Heart right ventricle (tissue), 16 donors: ENCODE results near the gene SSC5D. TPM values are rescaled to one million over a fixed set of nuclear protein-coding genes. Genes with fewer than 3 reads are reported as not detected.

Experiments used
- ATAC-seq, 8 donors: fragments of 200-7000 bp; cut with Tn5 transposase; one replicate each; pipeline ENCODE4 v1.9.1; 2020; ENCODE audit warnings: mild to moderate bottlenecking in 8 of 8, moderate library complexity in 8 of 8, moderate number of reproducible peaks in 1 of 8
- DNase-seq, 2 donors: peaks; one replicate each; pipeline ENCODE4 v3.0.0-alpha.2; 2020
- H3K27ac ChIP-seq, 10 donors: fragments of 200-600 bp; sonication (generic) in 2 of 10; one replicate each; pipeline versions ENCODE4 v1.5.0 to v1.8.0; 2020 to 2022; ENCODE audit warnings: mild to moderate bottlenecking in 3 of 10
- H3K27me3 ChIP-seq, 7 donors: fragments of 200-600 bp; one replicate each; pipeline ENCODE4 v1.8.0; 2021 to 2022; ENCODE audit warnings: mild to moderate bottlenecking in 2 of 7
- H3K36me3 ChIP-seq, 9 donors: fragments of 200-600 bp; sonication (generic) in 1 of 9; one replicate each; pipeline versions ENCODE4 v1.5.0 to v1.8.0; 2020 to 2022; ENCODE audit warnings: mild to moderate bottlenecking in 2 of 9
- H3K4me1 ChIP-seq, 9 donors: fragments of 200-600 bp; sonication (generic) in 1 of 9; one replicate each; pipeline versions ENCODE4 v1.5.0 to v1.8.0; 2020 to 2022; ENCODE audit warnings: mild to moderate bottlenecking in 4 of 9
- H3K4me3 ChIP-seq, 10 donors: fragments of 200-600 bp; sonication (generic) in 2 of 10; one replicate each; pipeline versions ENCODE4 v1.5.0 to v1.8.0; 2020 to 2022; ENCODE audit warnings: mild to moderate bottlenecking in 7 of 10, moderate library complexity in 2 of 10
- H3K9me3 ChIP-seq, 11 donors: fragments of 200-600 bp in 10 of 11; sonication (generic) in 2 of 11; one replicate each; pipeline versions ENCODE4 v1.5.0 to v1.8.0; 2013 to 2022; ENCODE audit warnings: mild to moderate bottlenecking in 2 of 11, control low read depth in 1 of 11, moderate library complexity in 1 of 11
- CTCF ChIP-seq, 9 donors: fragments of 200-600 bp; sonication (generic) in 2 of 9; IDR thresholded peaks; one replicate each; pipeline versions ENCODE4 v1.5.0 to v1.8.0; 2021 to 2022; ENCODE audit warnings: antibody characterized with exemption in 9 of 9, mild to moderate bottlenecking in 5 of 9, moderate library complexity in 1 of 9
- WGBS, 2 donors: extraction: QIAGEN DNeasy Blood & Tissue Kit; methylation state at CpG; one replicate each; pipeline ENCODE4 v1.1.7; 2013; ENCODE audit warnings: inconsistent platforms in 1 of 2; 5-methylcytosine and 5-hydroxymethylcytosine counted together
- intact Hi-C, 10 donors: fragments of 100-400 bp; cut with DNase I; formaldehyde crosslinking; loops; one replicate each; pipeline versions ENCODE4 v1.11.1 to v1.14.2; 2022
- polyA plus RNA-seq, 2 donors: library from polyadenylated mRNA; stranded (reverse); fragments of 200-250 nt; gene quantifications; one replicate each; pipeline ENCODE4 v1.2.3, GENCODE V29; 2013
- total RNA-seq, 10 donors: library from RNA; stranded (reverse); fragmentation: NEBNext Ultra II Directional in 3 of 10; extraction: Animal tissue kit (Norgen Biotek cat#: 25700) in 3 of 10; gene quantifications; one replicate each; pipeline versions ENCODE4 v1.2.1 to v1.2.4, GENCODE V29; 2021 to 2023
- donor health status: Arrhythmogenic right ventricular cardiomyopathy.
- donor health status: ischemic (EF 13 %, LVEDD 7.1; RV severe dilation, severe dysfunction).
- donor health status: healthy with polysubstance abuse.
- donor health status: DM: no; HTN: yes; CAD: no.
- donor health status: DM: no; HTN: no; CAD: no.
- donor health status: ischemic (EF 25% LVEDD 6.9; RV normal size, moderate dysfunction).
- donor health status: ischemic (EF 25% LVEDD 5.7; RV mildly dilated, moderate dysfunction).
- donor health status: healthy.
- donor health status: DM: yes; HTN: yes; CAD: no.
- donor health status: Ischemic cardiomyopathy.
- donor health status: ischemic (EF 35%, LVEDD 5.7; RV mildly dilated, moderate dysfunction).
- donor health status: nonischemic (EF 11% LVEDD 7.7; RV severe dilation, severe dysfunction).
- donor health status: DM: yes; HTN: yes; CAD: no.
- donor health status: PGD.
- donor health status: ischemic (EF 29% LVEDD 5.4; RV normal size, mild dysfunction).
- donor health status: nonischemic (EF 23%, LVEDD 6.1; RV moderate dilation, normal function).

Gene SSC5D
- total and polyA plus RNA-seq, 12 donors = 0.72 to 6.5 (median 3.6) TPM

DNA sequence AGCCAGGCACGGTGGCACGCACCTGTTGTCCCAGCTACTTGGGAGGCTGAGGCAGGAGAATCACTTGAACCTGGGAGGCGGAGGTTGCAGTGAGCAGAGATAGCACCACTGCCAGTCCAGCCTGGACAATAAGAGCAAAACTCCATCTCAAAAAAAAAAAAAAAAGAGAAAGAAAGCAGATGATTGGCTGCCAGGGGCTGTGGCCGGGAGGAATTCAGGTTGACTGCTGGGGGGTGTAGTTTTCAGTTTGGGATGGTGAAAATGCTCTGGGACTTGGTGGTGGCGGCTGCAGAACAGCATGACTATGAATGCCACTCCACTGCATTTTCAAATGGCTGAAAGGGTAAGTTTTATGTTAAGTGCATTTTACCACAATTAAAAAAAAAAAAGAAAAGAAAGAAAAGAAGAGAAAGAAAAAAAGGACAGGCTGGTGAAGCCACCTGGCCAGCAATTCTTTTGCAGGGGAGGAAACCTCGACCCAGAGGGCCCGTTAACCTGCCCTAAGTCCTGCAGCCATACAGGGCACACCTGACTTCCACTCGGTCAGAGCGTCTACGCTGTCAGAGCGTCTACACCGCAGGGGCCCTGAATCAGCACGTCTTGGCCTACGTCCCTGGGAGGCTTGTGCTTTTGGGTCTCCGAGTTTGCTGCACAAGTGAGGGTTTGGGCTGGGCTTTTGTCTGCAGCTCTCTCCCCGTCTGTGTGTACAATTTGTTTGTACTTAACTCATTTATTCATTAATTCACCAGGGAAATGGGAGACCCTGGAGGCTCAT, 30.4 kb upstream of the SSC5D start:
- WGBS, 2 donors = 80 to 85% methylated on average over 16 of the region's 16 CpGs
- H3K36me3 ChIP-seq = peaks cover 0 to 19% (median 0%) of the 10 kb centered on the region in 9 donors
- DNase-seq (no peak), ATAC-seq (no peak)
- H3K27me3 ChIP-seq = peaks cover 0 to 6% (median 2%) of the 10 kb centered on the region in 7 donors
- TF ChIP-seq CTCF (IDR thresholded peaks at IDR 0.05) = no peak
- no peaks in the 10 kb centered on the region for H3K9me3 ChIP-seq
- H3K4me1 ChIP-seq = peaks cover 0 to 29% (median 17%) of the 10 kb centered on the region in 9 donors
- intact Hi-C loops = loop anchor here in 1 of 10 donors (10.0 kb wide), 1 partner anchor 323 kb away; no protein-coding TSS in a partner anchor
- no peak overlapping the region for H3K27ac ChIP-seq
- no peak overlapping the region for H3K4me3 ChIP-seq

DNA sequence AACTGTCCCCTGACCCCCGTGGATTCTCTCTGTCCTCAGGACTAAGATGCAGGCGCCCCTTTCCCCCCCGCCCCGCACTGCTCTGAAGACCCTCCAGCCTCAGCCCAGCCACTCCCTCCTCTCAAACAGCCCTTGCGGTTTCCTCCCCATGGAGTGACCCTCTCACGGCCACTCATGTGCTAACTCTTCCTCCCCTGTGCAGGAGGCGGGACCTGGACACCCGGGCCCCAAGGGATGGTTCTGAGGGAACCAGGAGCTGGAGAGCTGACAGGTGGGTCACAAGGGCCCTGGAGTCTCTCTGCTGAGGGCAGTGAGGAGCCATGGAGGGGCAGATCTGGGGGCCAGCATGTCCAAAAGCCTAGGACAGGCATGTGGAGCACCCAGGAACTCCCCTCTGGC, 28.7 kb upstream of the SSC5D start:
- DNase-seq = no peak
- WGBS, 2 donors = 59 to 65% methylated on average over 8 of the region's 8 CpGs
- Histone ChIP-seq H3K4me1 (peaks cover 0 to 29% (median 17%) of the 10 kb centered on the region in 9 donors), H3K4me3 (peak overlapping the region in 1 of 10 donors; percentile 80), H3K27me3 (no peaks in the 10 kb centered on the region), H3K9me3 (no peaks in the 10 kb centered on the region), H3K36me3 (peaks cover 0 to 15% (median 0%) of the 10 kb centered on the region in 9 donors), H3K27ac (peak overlapping the region in 7 of 10 donors; percentile 19 to 95 (median 84))
- TF ChIP-seq CTCF (IDR thresholded peaks at IDR 0.05) = no peak
- intact Hi-C loops = loop anchor here in 1 of 10 donors (10.0 kb wide), 1 partner anchor 325 kb away; no protein-coding TSS in a partner anchor
- ATAC-seq = no peak

GRCh38 chr19:55459950-55460657, 28.1 kb upstream of the SSC5D start:
- peak overlapping the region in 8 of 10 donors; percentile 12 to 86 (median 78) for H3K4me3 ChIP-seq
- DNase-seq (no peak), ATAC-seq (no peak)
- H3K4me1 ChIP-seq = peaks cover 0 to 29% (median 17%) of the 10 kb centered on the region in 9 donors
- 29 to 45% methylated on average over 16 of the region's 16 CpGs for whole genome bisulfite sequencing, 2 donors
- intact Hi-C loops = loop anchor here in 2 of 10 donors (5.0 to 10.0 kb wide), 2 partner anchors 73 to 325 kb away; partner anchors contain the start of gene RPL28 (in 1 of the 2)
- H3K9me3 ChIP-seq = no peaks in the 10 kb centered on the region
- peaks cover 0 to 11% (median 0%) of the 10 kb centered on the region in 9 donors for H3K36me3 ChIP-seq
- TF ChIP-seq CTCF (IDR thresholded peaks at IDR 0.05) = no peak
- H3K27me3 ChIP-seq = no peaks in the 10 kb centered on the region
- H3K27ac ChIP-seq = peak overlapping the region in 8 of 10 donors; percentile 31 to 95 (median 88)

DNA sequence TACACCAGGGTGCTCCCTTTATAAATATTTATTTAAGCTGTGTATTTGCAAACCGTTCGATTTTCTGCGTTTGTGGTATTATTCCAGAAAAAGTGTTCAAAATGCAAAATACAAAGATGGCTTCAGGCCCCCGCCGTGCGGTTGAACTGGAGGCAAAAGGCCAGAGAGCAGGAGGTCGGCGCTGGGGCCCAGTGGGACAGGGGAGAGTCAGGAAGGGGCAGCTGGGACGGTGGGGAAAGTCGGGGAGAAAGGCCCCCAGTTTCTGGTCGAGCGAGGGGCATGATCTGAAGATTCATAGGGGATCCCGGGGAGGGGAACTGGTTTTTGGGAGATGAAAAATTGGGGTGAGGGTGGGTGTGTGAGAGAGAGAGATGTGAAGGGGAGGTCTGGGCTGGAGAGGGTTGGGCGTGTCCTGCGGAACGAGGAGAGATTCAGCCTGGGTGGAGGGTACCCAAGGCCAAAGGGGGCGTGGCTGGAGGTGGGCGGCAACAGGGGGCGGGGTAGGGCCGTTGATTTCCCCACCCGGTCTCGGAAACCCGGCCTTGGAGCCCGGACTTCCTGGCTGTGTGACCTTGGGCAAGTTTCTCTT, 27.5 kb upstream of the SSC5D start:
- H3K4me3 ChIP-seq = peak overlapping the region; percentile 48 to 86 (median 78)
- DNase-seq (peak; percentile 87 to 90), ATAC-seq (peak; percentile 64 to 82 (median 74))
- H3K27ac ChIP-seq = peak overlapping the region; percentile 72 to 95 (median 88)
- H3K36me3 ChIP-seq = peaks cover 0 to 5% (median 0%) of the 10 kb centered on the region in 9 donors
- no peaks in the 10 kb centered on the region for H3K27me3 ChIP-seq
- TF ChIP-seq CTCF (IDR thresholded peaks at IDR 0.05) = no peak
- WGBS, 2 donors = 12 to 13% methylated on average over 22 to 24 of the region's 24 CpGs
- no peaks in the 10 kb centered on the region for H3K9me3 ChIP-seq
- intact Hi-C loops = loop anchor here in 1 of 10 donors (5.0 kb wide), 1 partner anchor 73 kb away; the partner anchor contains the start of gene RPL28
- H3K4me1 ChIP-seq = peaks cover 0 to 29% (median 17%) of the 10 kb centered on the region in 9 donors
